H9 (cell line): ENCODE measurements around the gene KIF6. TPM values are rescaled to one million over a fixed set of nuclear protein-coding genes. Genes with fewer than 3 reads are reported as not detected.

Experiments
- DNase-seq: peaks from one replicate; pipeline ENCODE4 v3.0.0-alpha.2; 2017
- H2AFZ ChIP-seq: one replicate; pipeline ENCODE4 v1.6.1; 2013; ENCODE audit warnings: mild to moderate bottlenecking, low read length, control low read depth, moderate library complexity
- H2AK5ac ChIP-seq: 2 replicates; pipeline ENCODE4 v1.6.1; 2013; ENCODE audit warnings: low read length, control low read depth, mixed read lengths; ENCODE audit not compliant: insufficient read length
- H2BK120ac ChIP-seq: one replicate; pipeline ENCODE4 v1.6.1; 2013; ENCODE audit warnings: low read depth, mild to moderate bottlenecking, low read length, control low read depth, inconsistent platforms; ENCODE audit not compliant: poor library complexity, severe bottlenecking
- H2BK12ac ChIP-seq: 2 replicates; pipeline ENCODE4 v1.6.1; 2013; ENCODE audit warnings: low read length, control low read depth, mixed read lengths, low read depth; ENCODE audit not compliant: insufficient read length
- H2BK15ac ChIP-seq: 2 replicates; pipeline ENCODE4 v1.6.1; 2013; ENCODE audit warnings: low read depth, low read length, control low read depth
- H2BK20ac ChIP-seq: one replicate; pipeline ENCODE4 v1.6.1; 2013; ENCODE audit warnings: low read depth, mild to moderate bottlenecking, low read length, control low read depth, inconsistent platforms; ENCODE audit not compliant: poor library complexity, severe bottlenecking
- H2BK5ac ChIP-seq: 2 replicates; pipeline ENCODE4 v1.6.1; 2013; ENCODE audit warnings: low read length, control low read depth, mixed read lengths; ENCODE audit not compliant: insufficient read length
- H3K14ac ChIP-seq: 2 replicates; pipeline ENCODE4 v1.6.1; 2013; ENCODE audit warnings: low read length, control low read depth; ENCODE audit not compliant: insufficient read depth
- H3K18ac ChIP-seq: 2 replicates; pipeline ENCODE4 v1.6.1; 2013; ENCODE audit warnings: low read depth, mild to moderate bottlenecking, mixed read lengths, low read length, control low read depth; ENCODE audit not compliant: insufficient read length
- H3K23ac ChIP-seq: 2 replicates; pipeline ENCODE4 v1.6.1; 2013; ENCODE audit warnings: low read length, control low read depth, mixed read lengths, low read depth; ENCODE audit not compliant: insufficient read length
- H3K23me2 ChIP-seq: 2 replicates; pipeline ENCODE4 v1.6.1; 2013; ENCODE audit warnings: low read depth, mild to moderate bottlenecking, mixed read lengths, low read length, control low read depth; ENCODE audit not compliant: insufficient read length, poor library complexity, severe bottlenecking
- H3K27ac ChIP-seq: 2 replicates; pipeline ENCODE4 v1.5.1; 2013; ENCODE audit warnings: low read length, control low read depth, mixed read lengths, low read depth; ENCODE audit not compliant: insufficient read length
- H3K27me3 ChIP-seq: 2 replicates; pipeline ENCODE4 v1.6.1; 2013; ENCODE audit warnings: low read length, control low read depth, inconsistent platforms; ENCODE audit not compliant: insufficient read depth
- H3K4ac ChIP-seq: 2 replicates; pipeline ENCODE4 v1.6.1; 2013; ENCODE audit warnings: low read depth, mild to moderate bottlenecking, control low read depth, inconsistent platforms, low read length, moderate library complexity
- H3K4me1 ChIP-seq: 2 replicates; pipeline ENCODE4 v1.6.1; 2013; ENCODE audit warnings: low read length, control low read depth, inconsistent platforms; ENCODE audit not compliant: insufficient read depth
- H3K4me2 ChIP-seq: 2 replicates; pipeline ENCODE4 v1.6.1; 2013; ENCODE audit warnings: low read length, control low read depth, mixed read lengths; ENCODE audit not compliant: insufficient read length, insufficient read depth
- H3K56ac ChIP-seq: 2 replicates; pipeline ENCODE4 v1.6.1; 2013; ENCODE audit warnings: low read depth, mild to moderate bottlenecking, mixed read lengths, low read length, control low read depth; ENCODE audit not compliant: insufficient read length
- H3K79me1 ChIP-seq: 2 replicates; pipeline ENCODE4 v1.6.1; 2013; ENCODE audit warnings: low read depth, mild to moderate bottlenecking, moderate library complexity, low read length, control low read depth, inconsistent platforms; ENCODE audit not compliant: insufficient read depth, poor library complexity, severe bottlenecking
- H3K79me2 ChIP-seq: 2 replicates; pipeline ENCODE4 v1.6.1; 2013; ENCODE audit warnings: low read length, control low read depth, inconsistent platforms; ENCODE audit not compliant: insufficient read depth
- H3K9ac ChIP-seq: 2 replicates; pipeline ENCODE4 v1.6.1; 2013; ENCODE audit warnings: low read length, control low read depth, mixed read lengths; ENCODE audit not compliant: insufficient read length; ENCODE audit errors: extremely low read depth
- H3K9me3 ChIP-seq: one replicate; pipeline ENCODE4 v1.6.1; 2013; ENCODE audit warnings: low read depth, low read length, inconsistent platforms; ENCODE audit not compliant: control insufficient read depth
- H3T11ph ChIP-seq: one replicate; pipeline ENCODE4 v1.6.1; 2013; ENCODE audit warnings: mild to moderate bottlenecking, low read length, control low read depth, inconsistent platforms
- H4K20me1 ChIP-seq: one replicate; pipeline ENCODE4 v1.6.1; 2013; ENCODE audit not compliant: control insufficient read depth, insufficient read length, insufficient read depth
- H4K5ac ChIP-seq: 2 replicates; pipeline ENCODE4 v1.6.1; 2013; ENCODE audit warnings: low read depth, mild to moderate bottlenecking, mixed read lengths, low read length, control low read depth; ENCODE audit not compliant: insufficient read length
- H4K8ac ChIP-seq: replicated peaks from 2 replicates; pipeline ENCODE4 v1.6.1; 2013; ENCODE audit warnings: low read length, control low read depth, mixed read lengths, low read depth; ENCODE audit not compliant: insufficient read length
- H4K91ac ChIP-seq: 2 replicates; pipeline ENCODE4 v1.6.1; 2013; ENCODE audit warnings: low read depth, mild to moderate bottlenecking, moderate library complexity, mixed read lengths, low read length, control low read depth; ENCODE audit not compliant: insufficient read length
- H3K27ac Mint-ChIP-seq, 3 experiments: 2 replicates in 2 of 3; 3 replicates in 1 of 3; pipeline ENCODE4 v1.8.0; 2020 to 2021; ENCODE audit warnings: mixed read lengths in 3 of 3, mild to moderate bottlenecking in 1 of 3, moderate library complexity in 1 of 3
- H3K27me3 Mint-ChIP-seq: 2 replicates; pipeline ENCODE4 v1.8.0; 2021; ENCODE audit warnings: low read depth, mild to moderate bottlenecking, moderate library complexity, mixed read lengths
- H3K36me3 Mint-ChIP-seq, 3 experiments: 2 replicates in 2 of 3; 3 replicates in 1 of 3; pipeline ENCODE4 v1.8.0; 2020 to 2021; ENCODE audit warnings: low read depth in 3 of 3, mixed read lengths in 3 of 3; ENCODE audit not compliant: insufficient read depth in 1 of 3
- H3K4me1 Mint-ChIP-seq, 2 experiments: 2 replicates each; pipeline ENCODE4 v1.8.0; 2020; ENCODE audit warnings: mixed read lengths in 2 of 2
- H3K4me3 Mint-ChIP-seq, 2 experiments: 2 replicates in 1 of 2; 3 replicates in 1 of 2; pipeline ENCODE4 v1.8.0; 2020 to 2021; ENCODE audit warnings: mild to moderate bottlenecking in 2 of 2, mixed read lengths in 2 of 2, moderate library complexity in 1 of 2
- H3K9me3 Mint-ChIP-seq, 2 experiments: 2 replicates in 1 of 2; 3 replicates in 1 of 2; pipeline ENCODE4 v1.8.0; 2020; ENCODE audit warnings: mild to moderate bottlenecking in 2 of 2, mixed read lengths in 2 of 2, moderate library complexity in 1 of 2
- CTCF ChIP-seq: fragments of 200-600 bp; sonication (generic); conservative IDR thresholded peaks from 3 replicates; pipeline ENCODE4 v1.8.0; 2021; ENCODE audit warnings: antibody characterized with exemption, mild to moderate bottlenecking
- WGBS: extraction: QIAGEN DNeasy Blood & Tissue Kit; methylation state at CpG from one replicate; pipeline ENCODE4 v1.1.7; 2013; ENCODE audit warnings: missing lambda C conversion rate, low lambda C conversion rate, mixed read lengths; ENCODE audit not compliant: insufficient read length; ENCODE audit errors: extremely low coverage; 5-methylcytosine and 5-hydroxymethylcytosine counted together
- total RNA-seq: library from RNA; stranded (reverse); gene quantifications from 2 replicates; pipeline ENCODE4 v1.2.1, GENCODE V29; 2021

Gene KIF6
- total RNA-seq, 1 experiment from 2014 or later: 0.63 TPM

- H2BK5ac ChIP-seq: no peak overlapping the region
- H2BK15ac ChIP-seq: no peak overlapping the region
- H3K4me1 ChIP-seq: peaks cover 3% of the 10 kb centered on the region; the same call in 1 of the 2 replicates
- H3K56ac ChIP-seq: no peak overlapping the region
- H3K18ac ChIP-seq: no peak overlapping the region
- DNase-seq: no peak
- no peak overlapping the region for H3K14ac ChIP-seq
- H2AK5ac ChIP-seq: no peak overlapping the region
- Mint-ChIP-seq H3K4me3 (no peak overlapping the region), H3K4me1 (peaks cover 16 to 17% of the 10 kb centered on the region in 2 experiments), H3K27ac (no peak overlapping the region), H3K9me3 (no peaks in the 10 kb centered on the region), H3K36me3 (no peaks in the 10 kb centered on the region), H3K27me3 (peaks cover 3% of the 10 kb centered on the region)
- no peak overlapping the region for H4K8ac ChIP-seq
- no peak overlapping the region for H2BK20ac ChIP-seq
- TF ChIP-seq CTCF: no peak
- no peaks in the 10 kb centered on the region for H4K20me1 ChIP-seq
- H3K23ac ChIP-seq: no peak overlapping the region
- no peaks in the 10 kb centered on the region for H3K79me2 ChIP-seq
- H3K23me2 ChIP-seq: no peaks in the 10 kb centered on the region
- H2AFZ ChIP-seq: no peak overlapping the region
- no peak overlapping the region for H4K91ac ChIP-seq
- H3T11ph ChIP-seq: no peak overlapping the region
- no peak overlapping the region for H3K9ac ChIP-seq
- H2BK12ac ChIP-seq: no peak overlapping the region
- H2BK120ac ChIP-seq: no peak overlapping the region
- no peaks in the 10 kb centered on the region for H3K9me3 ChIP-seq
- H3K27ac ChIP-seq: no peak overlapping the region
- no peaks in the 10 kb centered on the region for H3K79me1 ChIP-seq
- no CpG with 5 or more reads among the region's 6 CpGs for WGBS
- H3K27me3 ChIP-seq: no peaks in the 10 kb centered on the region
- H4K5ac ChIP-seq: no peak overlapping the region
- no peak overlapping the region for H3K4me2 ChIP-seq
- no peak overlapping the region for H3K4ac ChIP-seq
Observed at GRCh38 chr6:39772559-39773273, 47.5 kb upstream of the KIF6 start.
